ENCODE measurements around the gene MSH5. TPM values are rescaled to one million over a fixed set of nuclear protein-coding genes. Genes with fewer than 3 reads are reported as not detected.
A peak's percentile ranks its signal among the peaks of the same experiment; 100 is the strongest.

The MSH5 gene
- total and polyA plus RNA-seq, 2 of the 13 experiments (the other 11 are each of a cell fraction or from before 2014, with no cell fraction given) = 10.2 to 38.7 TPM

- TF ChIP-seq ARID4A (CRISPR knock-in tag; IDR thresholded peaks at IDR 0.05; ENCODE audit: borderline replicate concordance) (peak; percentile 99), MXD1 (CRISPR knock-in tag; IDR thresholded peaks at IDR 0.05) (peak; percentile 100), ZNF687 (CRISPR knock-in tag; IDR thresholded peaks at IDR 0.05) (peak; percentile 94), ZBTB37 (CRISPR knock-in tag; IDR thresholded peaks at IDR 0.05) (no peak), MYC (CRISPR knock-in tag; IDR thresholded peaks at IDR 0.05; ENCODE audit: borderline replicate concordance) (peak; percentile 98), NR3C1 (CRISPR knock-in tag; IDR thresholded peaks at IDR 0.05) (no peak), ZFY (CRISPR knock-in tag; IDR thresholded peaks at IDR 0.05) (peak; percentile 76), ELK4 (CRISPR knock-in tag; IDR thresholded peaks at IDR 0.05; ENCODE audit: borderline replicate concordance) (peak; percentile 61; the same call in 1 of the 2 replicates), ZNF652 (CRISPR knock-in tag; IDR thresholded peaks at IDR 0.05; ENCODE audit: borderline replicate concordance, low read depth) (no peak), ZNF280B (CRISPR knock-in tag; IDR thresholded peaks at IDR 0.05; ENCODE audit: borderline replicate concordance) (peak; percentile 94; the same call in 1 of the 2 replicates), ZNF784 (CRISPR knock-in tag; IDR thresholded peaks at IDR 0.05; ENCODE audit: borderline replicate concordance) (peak; percentile 95), ARHGAP35 (CRISPR knock-in tag; IDR thresholded peaks at IDR 0.05; ENCODE audit: borderline replicate concordance) (no peak), NCOA1 (CRISPR knock-in tag; IDR thresholded peaks at IDR 0.05) (no peak)
These were observed 56.0 kb downstream of the MSH5 start, which contains the start of gene VARS1 (continued) for GRCh38 chr6:31795616-31796298.

Data from HepG2 (cell line).